Panc1 (cell line): ENCODE data around the gene NMRAL1.

ENCODE experiments used
- CTCF ChIP-seq: fragments of 450-650 bp; IDR thresholded peaks from 2 replicates; pipeline ENCODE4 v1.5.1; 2017; ENCODE audit warnings: mild to moderate bottlenecking
- POLR2AphosphoS5 ChIP-seq: IDR thresholded peaks from 2 replicates; pipeline ENCODE4 v1.6.1; 2012; ENCODE audit warnings: mild to moderate bottlenecking, low read depth, low read length, moderate library complexity
- SIN3A ChIP-seq: IDR thresholded peaks from 2 replicates; pipeline ENCODE4 v1.6.1; 2012; ENCODE audit warnings: low read depth, mild to moderate bottlenecking, low read length, moderate library complexity, borderline replicate concordance; ENCODE audit not compliant: insufficient read depth
- TCF7L2 ChIP-seq: IDR thresholded peaks from 2 replicates; pipeline ENCODE4 v1.6.1; 2011; ENCODE audit warnings: mild to moderate bottlenecking, low read depth, low read length, inconsistent platforms

GRCh38 chr16:4486126-4486893, 11.9 kb upstream of the NMRAL1 start:
- no peak for TF ChIP-seq CTCF
- TF ChIP-seq POLR2AphosphoS5 = no peak
- no peak for TF ChIP-seq SIN3A
- no peak for TF ChIP-seq TCF7L2
